Keratinocyte (primary cell): ENCODE measurements around the gene SBSN. TPM values are rescaled to one million over a fixed set of nuclear protein-coding genes. Genes with fewer than 3 reads are reported as not detected.
A peak's percentile ranks its signal among the peaks of the same experiment; 100 is the strongest.

Source experiments
- DNase-seq: peaks from one replicate; pipeline ENCODE4 v3.0.0-alpha.2; 2011; ENCODE audit warnings: low read depth, missing footprints, low spot score
- FAIRE-seq: peaks from 2 replicates; lab custom pipeline; 2011; peaks lifted over from hg19 to GRCh38; lab: Jason Lieb, UNC
- H2AFZ ChIP-seq: 2 replicates; pipeline ENCODE4 v1.6.0; 2012; ENCODE audit warnings: low read length, control low read depth, inconsistent platforms; ENCODE audit not compliant: control insufficient read depth
- H3K27ac ChIP-seq: 2 replicates; pipeline ENCODE4 v1.5.1; 2011; ENCODE audit warnings: low read length; ENCODE audit not compliant: control insufficient read depth, insufficient read depth
- H3K27me3 ChIP-seq: 3 replicates; pipeline ENCODE4 v1.6.0; 2011; ENCODE audit warnings: low read length; ENCODE audit not compliant: control insufficient read depth, insufficient read depth; ENCODE audit errors: extremely low read depth
- H3K36me3 ChIP-seq, 2 experiments: 2 replicates in 1 of 2; 3 replicates in 1 of 2; pipeline ENCODE4 v1.5.1; 2011; ENCODE audit warnings: low read length in 2 of 2, mild to moderate bottlenecking in 1 of 2; ENCODE audit not compliant: control insufficient read depth in 2 of 2, insufficient read depth in 2 of 2; ENCODE audit errors: extremely low read depth in 1 of 2
- H3K4me1 ChIP-seq: 3 replicates; pipeline ENCODE4 v1.5.1; 2011; ENCODE audit warnings: low read length; ENCODE audit not compliant: control insufficient read depth, insufficient read depth; ENCODE audit errors: extremely low read depth
- H3K4me2 ChIP-seq: 3 replicates; pipeline ENCODE4 v1.6.0; 2011; ENCODE audit warnings: low read depth, low read length; ENCODE audit not compliant: control insufficient read depth, insufficient read depth; ENCODE audit errors: extremely low read depth
- H3K4me3 ChIP-seq, 3 experiments: fragments of 200-600 bp in 1 of 3; sonication (generic) in 1 of 3; 2 replicates in 2 of 3; 3 replicates in 1 of 3; pipeline ENCODE4 v1.5.1; 2011 to 2016; ENCODE audit warnings: low read length in 3 of 3, mild to moderate bottlenecking in 3 of 3, control low read depth in 2 of 3, inconsistent platforms in 1 of 3, low read depth in 1 of 3, mixed read lengths in 1 of 3, mixed run types in 1 of 3, moderate library complexity in 1 of 3; ENCODE audit not compliant: control insufficient read depth in 2 of 3, insufficient read depth in 2 of 3; ENCODE audit errors: extremely low read depth in 1 of 3
- H3K79me2 ChIP-seq: 2 replicates; pipeline ENCODE4 v1.6.0; 2012; ENCODE audit warnings: low read length; ENCODE audit not compliant: control insufficient read depth, insufficient read depth
- H3K9ac ChIP-seq: 3 replicates; pipeline ENCODE4 v1.6.0; 2011; ENCODE audit warnings: low read length; ENCODE audit not compliant: control insufficient read depth, insufficient read depth; ENCODE audit errors: extremely low read depth
- H3K9me1 ChIP-seq: 3 replicates; pipeline ENCODE4 v1.6.0; 2011; ENCODE audit warnings: low read length; ENCODE audit not compliant: control insufficient read depth, insufficient read depth; ENCODE audit errors: extremely low read depth
- H3K9me3 ChIP-seq: 2 replicates; pipeline ENCODE4 v1.5.1; 2012; ENCODE audit warnings: low read depth, low read length; ENCODE audit not compliant: control insufficient read depth
- H4K20me1 ChIP-seq: 3 replicates; pipeline ENCODE4 v1.6.0; 2011; ENCODE audit warnings: low read length; ENCODE audit not compliant: control insufficient read depth, insufficient read depth; ENCODE audit errors: extremely low read depth
- EZH2 ChIP-seq: IDR thresholded peaks from one replicate; pipeline ENCODE4 v1.6.1; 2012; ENCODE audit warnings: inconsistent platforms, mild to moderate bottlenecking, low read length, moderate library complexity
- dilution Hi-C: fragments of 300-500 bp; cut with MboI; formaldehyde crosslinking; loops from one replicate; pipeline ENCODE4 v1.7.0; 2020; ENCODE audit warnings: low sequenced_read_pairs; ENCODE audit not compliant: extremely low pct_ligation_motif_present
- polyA plus RNA-seq, 5 experiments: library from polyadenylated mRNA; depleted of rRNA in 3 of 5; stranded (reverse) in 3 of 5; stranded (forward) in 1 of 5; unstranded in 1 of 5; fragments of >200 nt; gene quantifications; 1 replicate in 1 of 5; 2 replicates in 3 of 5; 3 replicates in 1 of 5; pipeline versions ENCODE4 v1.2.1 to v1.2.3, GENCODE V29; 2011 to 2012; ENCODE audit warnings: missing spikeins in 2 of 5, low read depth in 1 of 5, low replicate concordance in 1 of 5
- TF ChIP-seq, protein P1 (sequence below), 3 experiments: IDR thresholded peaks in 1 of 3; conservative IDR thresholded peaks in 1 of 3; optimal IDR thresholded peaks in 1 of 3; 2 replicates in 2 of 3; 3 replicates in 1 of 3; pipeline versions ENCODE3 to v1.5.1; 2011; ENCODE audit warnings: low read length in 3 of 3, mild to moderate bottlenecking in 3 of 3, moderate library complexity in 2 of 3, control low read depth in 1 of 3, inconsistent platforms in 1 of 3; ENCODE audit not compliant: insufficient read depth in 2 of 3; ENCODE audit errors: extremely low read depth in 1 of 3

The SBSN gene
- polyA plus RNA-seq, 1 donor (not counting 4 experiments of a cell fraction or from before 2014, with no cell fraction given), result 49.0 TPM

DNA sequence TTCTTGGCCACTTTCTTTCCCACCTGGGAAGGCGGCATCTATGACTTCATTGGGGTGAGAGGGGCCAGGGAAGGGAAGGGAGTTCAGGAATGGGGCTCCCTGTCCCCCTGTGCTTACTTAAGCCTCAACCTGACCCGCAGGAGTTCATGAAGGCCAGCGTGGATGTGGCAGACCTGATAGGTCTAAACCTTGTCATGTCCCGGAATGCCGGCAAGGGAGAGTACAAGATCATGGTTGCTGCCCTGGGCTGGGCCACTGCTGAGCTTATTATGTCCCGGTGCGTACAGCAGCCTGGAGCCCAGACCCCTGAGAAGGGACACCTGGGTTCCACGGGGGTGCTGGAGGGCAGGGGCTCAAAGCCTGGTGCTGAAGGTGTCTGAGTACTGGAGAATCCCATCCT is 18.4 kb upstream of the SBSN start:
- Histone ChIP-seq H3K79me2 (peaks cover 32% of the 10 kb centered on the region), H3K27ac (peak overlapping the region; percentile 88), H3K9ac (peak overlapping the region; percentile 93), H2AFZ (no peak overlapping the region), H3K4me2 (peak overlapping the region; percentile 98), H3K9me3 (no peaks in the 10 kb centered on the region), H3K4me3 (peak overlapping the region; percentile 87 to 96 (median 90)), H3K27me3 (no peaks in the 10 kb centered on the region), H3K4me1 (peaks cover 15% of the 10 kb centered on the region), H3K36me3 (peaks cover 11 to 14% of the 10 kb centered on the region in 2 experiments), H3K9me1 (no peaks in the 10 kb centered on the region), H4K20me1 (no peaks in the 10 kb centered on the region)
- TF ChIP-seq EZH2, result no peak
- TF ChIP-seq, protein P1, sequence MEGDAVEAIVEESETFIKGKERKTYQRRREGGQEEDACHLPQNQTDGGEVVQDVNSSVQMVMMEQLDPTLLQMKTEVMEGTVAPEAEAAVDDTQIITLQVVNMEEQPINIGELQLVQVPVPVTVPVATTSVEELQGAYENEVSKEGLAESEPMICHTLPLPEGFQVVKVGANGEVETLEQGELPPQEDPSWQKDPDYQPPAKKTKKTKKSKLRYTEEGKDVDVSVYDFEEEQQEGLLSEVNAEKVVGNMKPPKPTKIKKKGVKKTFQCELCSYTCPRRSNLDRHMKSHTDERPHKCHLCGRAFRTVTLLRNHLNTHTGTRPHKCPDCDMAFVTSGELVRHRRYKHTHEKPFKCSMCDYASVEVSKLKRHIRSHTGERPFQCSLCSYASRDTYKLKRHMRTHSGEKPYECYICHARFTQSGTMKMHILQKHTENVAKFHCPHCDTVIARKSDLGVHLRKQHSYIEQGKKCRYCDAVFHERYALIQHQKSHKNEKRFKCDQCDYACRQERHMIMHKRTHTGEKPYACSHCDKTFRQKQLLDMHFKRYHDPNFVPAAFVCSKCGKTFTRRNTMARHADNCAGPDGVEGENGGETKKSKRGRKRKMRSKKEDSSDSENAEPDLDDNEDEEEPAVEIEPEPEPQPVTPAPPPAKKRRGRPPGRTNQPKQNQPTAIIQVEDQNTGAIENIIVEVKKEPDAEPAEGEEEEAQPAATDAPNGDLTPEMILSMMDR (optimal IDR thresholded peaks at IDR 0.05 in 1 of 3, IDR thresholded peaks at IDR 0.05 in 1 of 3, conservative IDR thresholded peaks at IDR 0.05 in 1 of 3; ENCODE audit: extremely low read depth in 1 of 3, insufficient read depth in 2 of 3, low read length in 3 of 3), result no peak
- dilution Hi-C loops, result no loop called here
- FAIRE-seq, result no peak
- no peak for DNase-seq

DNA sequence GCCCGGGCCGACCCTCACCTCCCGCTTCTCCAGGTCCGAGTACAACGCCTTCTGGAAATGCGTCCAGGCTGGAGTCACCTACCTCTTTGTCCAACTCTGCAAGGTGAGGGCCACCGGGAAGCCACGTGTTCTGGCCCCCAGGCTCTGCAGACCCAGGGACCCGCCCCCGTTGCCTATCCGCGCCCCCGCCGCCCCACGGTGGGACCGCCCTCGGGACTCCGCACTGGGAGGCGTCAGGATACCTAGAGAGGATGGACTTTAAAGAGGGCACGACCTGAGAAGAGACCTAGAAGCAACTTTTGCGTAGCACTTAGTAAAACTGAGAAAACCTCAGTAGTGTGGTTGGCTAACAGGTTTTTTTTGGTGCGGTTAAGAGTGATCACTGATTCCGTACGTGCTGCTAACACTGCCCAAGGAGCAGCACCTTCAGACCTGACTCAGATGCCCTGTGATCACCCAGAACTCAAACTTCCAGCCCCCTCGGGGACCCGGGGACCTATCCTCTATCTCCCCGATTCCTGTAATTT is 17.8 kb upstream of the SBSN start:
- DNase-seq (no peak), FAIRE-seq (peak; percentile 20)
- Histone ChIP-seq H3K9me1 (no peaks in the 10 kb centered on the region), H2AFZ (peak overlapping the region; percentile 87), H3K4me3 (peak overlapping the region; percentile 87 to 96 (median 90)), H4K20me1 (no peaks in the 10 kb centered on the region), H3K9ac (peak overlapping the region; percentile 93), H3K9me3 (no peaks in the 10 kb centered on the region), H3K4me2 (peak overlapping the region; percentile 98), H3K4me1 (peaks cover 15% of the 10 kb centered on the region), H3K36me3 (peaks cover 9 to 13% of the 10 kb centered on the region in 2 experiments), H3K27me3 (no peaks in the 10 kb centered on the region), H3K79me2 (peaks cover 32% of the 10 kb centered on the region), H3K27ac (peak overlapping the region; percentile 88)
- TF ChIP-seq, protein P1 (optimal IDR thresholded peaks at IDR 0.05 in 1 of 3, IDR thresholded peaks at IDR 0.05 in 1 of 3, conservative IDR thresholded peaks at IDR 0.05 in 1 of 3; ENCODE audit: extremely low read depth in 1 of 3, insufficient read depth in 2 of 3, low read length in 3 of 3), result no peak
- no peak for TF ChIP-seq EZH2
- dilution Hi-C loops, result no loop called here
